SW480 (cell line): ENCODE results near the gene PYGM.
"Not testable (repeated sequence)": the region's sequence is repeated elsewhere in the genome, so short reads cannot be mapped to it uniquely, and the experiment has no call there.

Experiments
- DNase-seq: peaks from one replicate; pipeline ENCODE4 v3.0.0-alpha.2; 2016; ENCODE audit warnings: low spot score

The PYGM gene

GRCh38 chr11:64716473-64717267 is 43.1 kb downstream of the PYGM start:
- no peak for DNase-seq

GRCh38 chr11:64715756-64716472 is 43.9 kb downstream of the PYGM start:
- no peak for DNase-seq

GRCh38 chr11:64715110-64715509 is 44.7 kb downstream of the PYGM start:
- no peak for DNase-seq

GRCh38 chr11:64714666-64715065 is 45.1 kb downstream of the PYGM start:
- DNase-seq, result no peak

- DNase-seq, result no peak
Observed at GRCh38 chr11:64713781-64714363, 45.9 kb downstream of the PYGM start.

GRCh38 chr11:64713016-64713707 is 46.6 kb downstream of the PYGM start:
- peak; percentile 29 for DNase-seq

- DNase-seq, result no peak
Observed at GRCh38 chr11:64712430-64713015, 47.3 kb downstream of the PYGM start.

GRCh38 chr11:64711956-64712362 is 47.8 kb downstream of the PYGM start:
- no peak for DNase-seq

GRCh38 chr11:64711138-64711955 is 48.4 kb downstream of the PYGM start:
- no peak for DNase-seq

GRCh38 chr11:64710418-64711137 is 49.2 kb downstream of the PYGM start:
- no peak for DNase-seq

- DNase-seq, result no peak
Observed at GRCh38 chr11:64705501-64705900, 54.3 kb downstream of the PYGM start.

GRCh38 chr11:64703048-64703447 is 56.7 kb downstream of the PYGM start:
- no peak for DNase-seq

GRCh38 chr11:64701956-64702355 is 57.8 kb downstream of the PYGM start:
- not testable (repeated sequence) for DNase-seq

- no peak for DNase-seq
Observed at GRCh38 chr11:64698427-64698826, 61.3 kb downstream of the PYGM start.

GRCh38 chr11:64697663-64698375 is 62.0 kb downstream of the PYGM start:
- DNase-seq, result no peak
